ENCODE results near the gene MTHFR. TPM values are rescaled to one million over a fixed set of nuclear protein-coding genes. Genes with fewer than 3 reads are reported as not detected.

The MTHFR gene
- total RNA-seq, 1 experiment from 2014 or later: 22.2 TPM

GRCh38 chr1:11788549-11789053 lies 17.2 kb downstream of the MTHFR start:
- no TSS peak for BruUV-seq (replicated peaks)
- no peaks in the 10 kb centered on the region for H3K27me3 ChIP-seq (ENCODE audit: insufficient read depth, low read depth)
- H3K9me3 ChIP-seq (ENCODE audit: insufficient read depth, low read depth): no peaks in the 10 kb centered on the region
- no peak for DNase-seq
- no peak overlapping the region for H2AFZ ChIP-seq
- ChIA-PET POLR2A (ENCODE audit: unreplicated experiment) (no interaction called here), CTCF (interaction anchor here (0.6 kb wide), 1 partner anchor 40 kb away, joined by 4 read pairs; no protein-coding TSS in a partner anchor)
- TF ChIP-seq CTCF (conservative IDR thresholded peaks at IDR 0.05) (no peak), EZH2 (IDR thresholded peaks at IDR 0.05; ENCODE audit: low read depth) (no peak)
- H3K4me1 ChIP-seq (replicated peaks; ENCODE audit: insufficient read depth): peaks cover 4% of the 10 kb centered on the region
- no peaks in the 10 kb centered on the region for H3K9me2 ChIP-seq (ENCODE audit: insufficient read depth)
- no peaks in the 10 kb centered on the region for H4K20me1 ChIP-seq (ENCODE audit: insufficient read depth)
- H3K79me2 ChIP-seq (ENCODE audit: low read depth): no peaks in the 10 kb centered on the region
- H3K36me3 ChIP-seq (ENCODE audit: low read depth): no peaks in the 10 kb centered on the region
- no peak overlapping the region for H3K27ac ChIP-seq
- no peaks in the 10 kb centered on the region for H3F3A ChIP-seq (ENCODE audit: insufficient read depth, low read depth)
- intact Hi-C loops (cut with micrococcal nuclease; ENCODE audit: unreplicated experiment): loop anchor here (5.0 kb wide), 2 partner anchors 34 to 51 kb away; partner anchors contain the start of gene AGTRAP
- H3K4me3 ChIP-seq: no peak overlapping the region
- H3K4me2 ChIP-seq: no peak overlapping the region

DNA sequence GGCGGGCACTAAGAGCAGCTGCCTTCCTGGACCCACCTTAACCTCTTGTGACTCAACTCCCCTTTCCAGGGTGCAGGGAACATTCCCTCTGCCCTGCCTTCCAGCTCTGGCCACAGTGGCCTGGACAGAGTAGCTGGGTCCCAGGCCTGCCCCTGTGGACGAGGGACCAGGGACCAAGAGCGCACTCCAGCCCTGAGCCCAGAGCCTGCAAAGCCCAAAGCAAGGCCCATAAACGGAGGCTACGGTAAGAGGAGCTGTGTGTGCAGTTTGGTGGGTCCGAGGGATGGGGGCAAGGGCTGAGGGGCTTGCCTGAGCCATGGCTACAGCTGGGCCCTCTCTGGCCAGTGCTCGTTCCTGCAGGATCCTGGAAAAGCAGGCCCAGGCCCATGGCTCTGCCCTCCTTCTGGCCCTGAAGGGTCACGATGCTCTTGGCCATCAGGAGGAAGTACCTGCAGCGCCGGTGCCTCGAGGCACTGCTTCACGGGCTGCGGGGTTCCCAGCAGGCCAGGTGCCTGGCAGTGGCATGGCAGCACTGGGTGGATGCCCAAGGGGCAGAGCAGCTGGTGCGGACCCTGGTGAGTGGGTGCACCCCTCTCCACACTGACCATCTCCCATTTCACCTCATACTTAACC lies 17.8 kb downstream of the MTHFR start:
- no peak for DNase-seq
- POLR2A ChIA-PET (ENCODE audit: unreplicated experiment): interaction anchor here (0.5 to 0.7 kb wide), 2 partner anchors 19 to 192 kb away, joined by 3 to 5 read pairs; no protein-coding TSS in a partner anchor
- peaks cover 4% of the 10 kb centered on the region for H3K4me1 ChIP-seq (replicated peaks; ENCODE audit: insufficient read depth)
- no peaks in the 10 kb centered on the region for H3F3A ChIP-seq (ENCODE audit: insufficient read depth, low read depth)
- no peaks in the 10 kb centered on the region for H3K79me2 ChIP-seq (ENCODE audit: low read depth)
- TF ChIP-seq EZH2 (IDR thresholded peaks at IDR 0.05; ENCODE audit: low read depth) (no peak), CTCF (conservative IDR thresholded peaks at IDR 0.05) (no peak)
- H3K9me3 ChIP-seq (ENCODE audit: insufficient read depth, low read depth): no peaks in the 10 kb centered on the region
- CTCF ChIA-PET: interaction anchor here (0.6 kb wide), 1 partner anchor 40 kb away, joined by 4 read pairs; no protein-coding TSS in a partner anchor
- H3K36me3 ChIP-seq (ENCODE audit: low read depth): no peaks in the 10 kb centered on the region
- no peaks in the 10 kb centered on the region for H3K9me2 ChIP-seq (ENCODE audit: insufficient read depth)
- no TSS peak for BruUV-seq (replicated peaks)
- no peak overlapping the region for H3K4me3 ChIP-seq
- intact Hi-C loops (cut with micrococcal nuclease; ENCODE audit: unreplicated experiment): loop anchor here (1.0 to 5.0 kb wide), 3 partner anchors 17 to 51 kb away; partner anchors contain the start of genes AGTRAP and MTHFR
- no peaks in the 10 kb centered on the region for H4K20me1 ChIP-seq (ENCODE audit: insufficient read depth)
- H2AFZ ChIP-seq: no peak overlapping the region
- H3K27ac ChIP-seq: no peak overlapping the region
- H3K27me3 ChIP-seq (ENCODE audit: insufficient read depth, low read depth): no peaks in the 10 kb centered on the region
- no peak overlapping the region for H3K4me2 ChIP-seq

- Histone ChIP-seq H2AFZ (no peak overlapping the region), H3K27ac (no peak overlapping the region), H3K27me3 (ENCODE audit: insufficient read depth, low read depth) (no peaks in the 10 kb centered on the region), H3K79me2 (ENCODE audit: low read depth) (no peaks in the 10 kb centered on the region), H3K4me1 (replicated peaks; ENCODE audit: insufficient read depth) (peaks cover under 1% of the 10 kb centered on the region), H3K9me3 (ENCODE audit: insufficient read depth, low read depth) (no peaks in the 10 kb centered on the region), H4K20me1 (ENCODE audit: insufficient read depth) (no peaks in the 10 kb centered on the region), H3K9me2 (ENCODE audit: insufficient read depth) (no peaks in the 10 kb centered on the region), H3F3A (ENCODE audit: insufficient read depth, low read depth) (no peaks in the 10 kb centered on the region), H3K36me3 (ENCODE audit: low read depth) (no peaks in the 10 kb centered on the region), H3K4me3 (no peak overlapping the region), H3K4me2 (no peak overlapping the region)
- DNase-seq: peak in 1 of 2 experiments; percentile 74
- TF ChIP-seq EZH2 (IDR thresholded peaks at IDR 0.05; ENCODE audit: low read depth): no peak
- TF ChIP-seq CTCF (conservative IDR thresholded peaks at IDR 0.05): no peak
- BruUV-seq (replicated peaks): no TSS peak
- ChIA-PET POLR2A (ENCODE audit: unreplicated experiment) (interaction anchor here (0.5 to 0.7 kb wide), 4 partner anchors 19 to 193 kb away, joined by 3 to 7 read pairs (median 4); partner anchors contain the start of gene AGTRAP), CTCF (no interaction called here)
- intact Hi-C loops (cut with micrococcal nuclease; ENCODE audit: unreplicated experiment): loop anchor here (1.0 to 5.0 kb wide), 3 partner anchors 18 to 50 kb away; partner anchors contain the start of genes AGTRAP and MTHFR
Measured at GRCh38 chr1:11787251-11787803, 18.4 kb downstream of the MTHFR start.

Measured in PC-9 (cell line).